Epithelial cell of proximal tubule (primary cell): ENCODE measurements around the gene DCTN4. TPM values are rescaled to one million over a fixed set of nuclear protein-coding genes. Genes with fewer than 3 reads are reported as not detected.

Experiments
- DNase-seq: peaks from one replicate; pipeline ENCODE4 v3.0.0-alpha.2; 2011; ENCODE audit warnings: low read depth
- H3K4me3 ChIP-seq: 2 replicates; pipeline ENCODE4 v1.5.1; 2011; ENCODE audit warnings: low read depth, mild to moderate bottlenecking, low read length
- total RNA-seq: library from RNA; depleted of rRNA; stranded (reverse); fragments of >200 nt; gene quantifications from 2 replicates; pipeline ENCODE4 v1.2.3, GENCODE V29; 2015
- TF ChIP-seq, protein P1 (sequence below): conservative IDR thresholded peaks from 2 replicates; pipeline ENCODE4 v1.5.1; 2012; ENCODE audit warnings: low read depth, mild to moderate bottlenecking, low read length

The DCTN4 gene
- total RNA-seq, 1 donor from 2014 or later, result 29.0 TPM

DNA sequence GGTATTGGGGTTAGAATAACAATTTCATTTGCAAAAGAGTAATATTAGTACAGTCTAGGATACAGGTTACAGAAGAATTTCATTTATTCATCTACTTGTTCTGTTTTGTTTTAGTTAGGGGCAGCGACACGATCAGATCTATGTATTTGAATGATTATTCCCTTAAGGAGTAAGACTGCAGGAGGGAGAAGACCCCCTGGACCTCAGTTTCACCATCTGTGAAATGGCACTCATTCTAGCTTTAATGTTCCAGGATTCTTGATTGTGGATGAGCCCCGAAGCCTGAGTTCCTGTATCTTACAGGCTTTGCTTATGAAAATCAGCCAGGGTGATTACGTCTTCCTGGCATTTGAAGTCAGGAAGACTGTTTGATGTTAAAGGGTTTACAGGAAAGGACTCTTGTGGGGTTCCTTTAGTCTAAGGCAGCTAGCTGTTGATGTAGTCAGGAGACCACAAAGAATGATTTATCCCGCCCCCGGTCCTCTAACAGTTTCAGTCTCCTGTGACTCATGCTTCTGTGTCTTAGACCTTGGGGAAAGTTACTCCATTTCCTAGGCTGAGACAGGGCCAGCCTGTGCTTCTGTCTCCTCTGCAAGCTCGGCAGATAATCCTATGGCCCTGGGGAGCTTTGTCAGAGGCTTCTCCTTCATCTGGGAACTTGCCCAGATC lies 31.3 kb upstream of the DCTN4 start:
- peak; percentile 74 for DNase-seq
- H3K4me3 ChIP-seq, result peak overlapping the region; percentile 22
- TF ChIP-seq, protein P1, sequence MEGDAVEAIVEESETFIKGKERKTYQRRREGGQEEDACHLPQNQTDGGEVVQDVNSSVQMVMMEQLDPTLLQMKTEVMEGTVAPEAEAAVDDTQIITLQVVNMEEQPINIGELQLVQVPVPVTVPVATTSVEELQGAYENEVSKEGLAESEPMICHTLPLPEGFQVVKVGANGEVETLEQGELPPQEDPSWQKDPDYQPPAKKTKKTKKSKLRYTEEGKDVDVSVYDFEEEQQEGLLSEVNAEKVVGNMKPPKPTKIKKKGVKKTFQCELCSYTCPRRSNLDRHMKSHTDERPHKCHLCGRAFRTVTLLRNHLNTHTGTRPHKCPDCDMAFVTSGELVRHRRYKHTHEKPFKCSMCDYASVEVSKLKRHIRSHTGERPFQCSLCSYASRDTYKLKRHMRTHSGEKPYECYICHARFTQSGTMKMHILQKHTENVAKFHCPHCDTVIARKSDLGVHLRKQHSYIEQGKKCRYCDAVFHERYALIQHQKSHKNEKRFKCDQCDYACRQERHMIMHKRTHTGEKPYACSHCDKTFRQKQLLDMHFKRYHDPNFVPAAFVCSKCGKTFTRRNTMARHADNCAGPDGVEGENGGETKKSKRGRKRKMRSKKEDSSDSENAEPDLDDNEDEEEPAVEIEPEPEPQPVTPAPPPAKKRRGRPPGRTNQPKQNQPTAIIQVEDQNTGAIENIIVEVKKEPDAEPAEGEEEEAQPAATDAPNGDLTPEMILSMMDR, result no peak

DNA sequence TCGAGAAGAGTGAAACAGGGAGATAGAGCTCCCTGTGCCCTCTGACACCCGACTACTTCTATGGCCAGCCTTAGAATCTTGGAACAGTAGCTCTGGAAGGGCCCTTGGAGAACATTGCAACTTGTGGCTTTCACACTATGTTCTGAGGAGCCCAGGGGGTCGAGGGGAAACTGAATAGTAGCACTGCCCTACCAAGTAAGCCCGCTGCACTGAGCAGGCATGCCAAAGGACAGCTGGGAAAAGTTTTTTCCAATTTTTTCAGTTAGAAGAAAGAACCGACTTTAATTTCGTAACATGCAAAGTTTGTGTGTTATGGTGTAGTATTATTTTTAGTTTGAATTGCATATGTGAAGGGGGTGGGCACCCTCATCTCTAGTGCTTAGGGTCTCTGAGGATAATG lies 30.6 kb upstream of the DCTN4 start:
- no peak overlapping the region for H3K4me3 ChIP-seq
- DNase-seq, result no peak
- TF ChIP-seq, protein P1, result no peak

DNA sequence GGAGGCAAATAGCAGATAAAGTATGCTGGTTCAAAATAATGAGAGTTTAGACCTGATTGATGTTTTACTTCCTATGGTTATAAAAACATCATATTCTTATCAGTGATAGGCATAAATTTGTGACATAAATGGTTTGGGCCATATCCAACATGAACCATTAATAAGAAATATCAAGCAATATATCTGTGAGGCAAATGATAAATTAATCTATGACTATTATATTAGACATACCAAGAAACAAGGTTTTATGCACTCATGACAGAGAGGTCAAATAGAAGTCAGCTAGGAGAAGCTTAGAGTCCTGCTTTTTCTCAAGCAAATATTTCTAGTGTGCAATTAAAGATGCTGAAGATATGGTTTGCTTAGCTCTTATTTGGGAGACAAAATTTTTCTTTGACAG lies 30.2 kb upstream of the DCTN4 start:
- no peak overlapping the region for H3K4me3 ChIP-seq
- TF ChIP-seq, protein P1, result no peak
- no peak for DNase-seq

DNA sequence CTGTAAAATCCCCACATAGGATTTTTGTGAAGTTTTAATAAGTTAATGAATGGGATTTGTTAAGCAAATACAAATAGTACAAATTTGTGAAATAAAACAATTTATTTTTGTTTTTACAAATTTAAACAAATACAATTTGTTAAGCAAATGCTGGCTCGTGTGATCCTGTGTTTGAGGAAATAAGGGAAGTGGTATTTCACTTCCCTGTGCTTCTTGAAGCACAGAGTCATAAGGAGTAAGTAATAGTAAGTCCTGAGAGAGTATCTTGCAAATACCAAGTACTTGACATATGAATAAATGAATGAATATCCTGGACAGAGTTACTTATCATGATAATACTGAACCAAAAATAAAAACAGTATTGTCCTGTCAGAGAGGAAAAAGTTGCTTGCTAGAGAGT lies 28.8 kb upstream of the DCTN4 start:
- TF ChIP-seq, protein P1, result no peak
- DNase-seq, result no peak
- no peak overlapping the region for H3K4me3 ChIP-seq

DNA sequence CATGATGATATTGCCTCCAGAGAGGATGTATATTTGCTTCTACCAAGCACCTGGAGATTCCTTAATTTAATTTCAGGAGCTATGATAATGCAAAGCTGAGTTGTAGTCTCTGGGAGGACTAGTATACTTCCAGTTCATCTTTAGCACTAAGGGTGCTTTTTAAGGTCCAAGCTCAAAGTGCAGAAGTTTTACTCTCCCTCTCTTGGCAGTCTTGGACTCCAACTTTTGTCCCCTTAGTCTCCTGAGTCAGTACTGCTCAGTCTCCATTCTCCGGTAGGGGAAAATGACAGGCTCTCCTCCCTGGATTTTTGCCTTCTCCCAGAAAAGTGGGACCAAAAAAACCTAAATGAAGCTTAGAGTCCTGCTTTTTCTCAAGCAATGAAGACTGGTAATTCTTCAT lies 28.1 kb upstream of the DCTN4 start:
- no peak overlapping the region for H3K4me3 ChIP-seq
- no peak for DNase-seq
- TF ChIP-seq, protein P1, result no peak

DNA sequence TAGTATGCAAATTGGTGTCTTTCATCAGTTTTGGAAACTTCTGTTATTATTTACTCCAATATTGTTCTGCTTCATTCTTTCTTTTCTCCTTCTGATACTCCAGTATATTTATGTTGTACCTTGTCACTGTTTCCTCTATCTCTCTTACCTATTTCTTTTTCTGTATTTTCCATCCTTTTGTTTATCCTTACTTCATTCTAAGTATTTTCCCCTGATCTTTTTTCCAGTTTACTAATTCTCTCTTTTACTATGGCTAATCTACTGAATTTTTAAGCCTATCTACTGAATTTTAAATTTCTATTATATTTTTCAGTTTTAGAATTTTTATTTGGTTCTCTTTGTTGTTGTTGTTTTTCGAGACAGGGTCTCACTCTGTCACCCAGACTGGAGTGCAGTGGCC lies 27.1 kb upstream of the DCTN4 start:
- H3K4me3 ChIP-seq, result no peak overlapping the region
- DNase-seq, result no peak
- TF ChIP-seq, protein P1, result no peak

DNA sequence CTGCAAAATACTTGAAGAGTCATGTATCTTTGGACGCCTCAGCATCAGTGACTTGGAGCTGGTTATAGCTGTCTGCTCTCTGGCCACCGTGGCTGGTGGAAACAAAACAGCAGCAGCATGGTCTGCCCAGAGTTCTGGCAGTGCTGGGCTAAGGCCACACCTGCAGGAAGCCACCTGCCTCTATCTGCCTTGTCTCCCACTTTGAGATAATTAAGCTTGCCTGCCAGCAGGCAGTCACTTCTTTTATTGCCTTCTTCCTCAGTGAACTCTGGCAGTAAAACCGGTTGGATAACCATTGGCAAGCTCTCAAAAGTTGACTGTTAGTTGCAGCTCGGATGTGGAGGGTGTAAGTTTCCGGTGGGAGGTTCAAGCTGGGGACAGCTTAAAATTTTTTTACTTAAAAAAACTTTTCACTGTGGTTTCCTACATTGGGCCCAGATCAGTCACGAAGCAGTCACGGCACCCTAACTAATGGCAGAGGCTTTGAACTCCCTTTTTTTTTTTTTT lies 24.7 kb upstream of the DCTN4 start:
- H3K4me3 ChIP-seq, result no peak overlapping the region
- DNase-seq, result peak; percentile 36
- TF ChIP-seq, protein P1, result no peak
